ENCODE data around the gene ZBTB16. TPM values are rescaled to one million over a fixed set of nuclear protein-coding genes. Genes with fewer than 3 reads are reported as not detected.

ZBTB16 gene
- total and polyA plus RNA-seq, 2 of the 4 experiments (the other 2 are of a cell fraction) = not detected

GRCh38 chr11:114179234-114179941 is 119.9 kb downstream of the ZBTB16 start:
- Histone ChIP-seq H4K8ac (ENCODE audit: low read depth in 2 of 2, low read length in 2 of 2) (no peak overlapping the region), H2BK120ac (ENCODE audit: low read depth, low read length) (no peak overlapping the region), H2AFZ (replicated peaks; ENCODE audit: low read length, poor library complexity) (no peak overlapping the region), H3K4me2 (ENCODE audit: low read depth, low read length) (no peak overlapping the region; the same call in 1 of the 2 replicates), H3K9me1 (ENCODE audit: insufficient read depth, low read length) (no peaks in the 10 kb centered on the region; the same call in 1 of the 2 replicates), H3K27ac (ENCODE audit: insufficient read depth, low read length) (no peak overlapping the region), H3K18ac (ENCODE audit: low read depth, low read length) (no peak overlapping the region), H2BK5ac (ENCODE audit: low read depth, low read length, poor library complexity, severe bottlenecking) (no peak overlapping the region), H4K5ac (ENCODE audit: low read depth, low read length) (no peak overlapping the region), H3K23ac (ENCODE audit: low read depth, low read length) (no peak overlapping the region), H3K14ac (replicated peaks; ENCODE audit: low read depth, low read length) (no peak overlapping the region), H2BK15ac (ENCODE audit: low read depth, low read length) (no peak overlapping the region), H3K4ac (ENCODE audit: low read depth, low read length) (no peak overlapping the region), H2BK20ac (ENCODE audit: low read depth, low read length) (no peak overlapping the region), H3K27me3 (ENCODE audit: control insufficient read depth, insufficient read depth, low read length) (peaks cover 60% of the 10 kb centered on the region), H3K9ac (ENCODE audit: low read depth, low read length) (no peak overlapping the region), H4K91ac (ENCODE audit: insufficient read depth, low read depth, low read length) (no peak overlapping the region), H2AK9ac (replicated peaks; ENCODE audit: low read depth, low read length, poor library complexity) (no peak overlapping the region), H3K9me3 (ENCODE audit: control insufficient read depth, insufficient read depth, low read length) (no peaks in the 10 kb centered on the region), H3K4me3 (ENCODE audit: insufficient read depth, low read depth, low read length) (no peak overlapping the region), H4K20me1 (ENCODE audit: insufficient read depth, low read length) (no peaks in the 10 kb centered on the region), H3K79me1 (ENCODE audit: low read depth in 1 of 2, low read length in 2 of 2) (no peaks in the 10 kb centered on the region), H3K56ac (ENCODE audit: extremely low read depth, insufficient read depth, low read length) (no peak overlapping the region), H2AK5ac (ENCODE audit: low read depth, low read length) (no peak overlapping the region), H3K36me3 (ENCODE audit: control insufficient read depth, insufficient read depth, low read length) (no peaks in the 10 kb centered on the region), H3K4me1 (ENCODE audit: control insufficient read depth, insufficient read depth, low read length) (no peaks in the 10 kb centered on the region; the same call in 1 of the 2 replicates)
- ChIA-PET CTCF (no interaction called here), POLR2A (ENCODE audit: unreplicated experiment) (no interaction called here)
- TF ChIP-seq ELK1 (IDR thresholded peaks at IDR 0.05; ENCODE audit: borderline replicate concordance, low read depth, low read length) = no peak
- TF ChIP-seq BHLHE40 (IDR thresholded peaks at IDR 0.05; ENCODE audit: low read depth, low read length) = no peak
- no peak for TF ChIP-seq USF2 (IDR thresholded peaks at IDR 0.05; ENCODE audit: low read depth, low read length)
- no peak for TF ChIP-seq RCOR1 (IDR thresholded peaks at IDR 0.05; ENCODE audit: insufficient replicate concordance, low read length)
- TF ChIP-seq CTCF (conservative IDR thresholded peaks at IDR 0.05; ENCODE audit: low read depth, low read length) = no peak
- no peak for TF ChIP-seq RFX5 (IDR thresholded peaks at IDR 0.05; ENCODE audit: low read depth, low read length)
- TF ChIP-seq MXI1 (IDR thresholded peaks at IDR 0.05; ENCODE audit: borderline replicate concordance, low read depth, low read length) = no peak
- TF ChIP-seq POLR2A (IDR thresholded peaks at IDR 0.05; ENCODE audit: low read depth, low read length) = no peak
- no peak for TF ChIP-seq NFE2L2 (IDR thresholded peaks at IDR 0.05; ENCODE audit: low read depth, low read length)
- TF ChIP-seq CEBPB (IDR thresholded peaks at IDR 0.05; ENCODE audit: low read depth, low read length) = no peak
- no peak for TF ChIP-seq RAD21 (IDR thresholded peaks at IDR 0.05; ENCODE audit: low read length)
- TF ChIP-seq MAZ (IDR thresholded peaks at IDR 0.05; ENCODE audit: borderline replicate concordance, low read depth, low read length) = no peak
- no peak for TF ChIP-seq MAFK (IDR thresholded peaks at IDR 0.05; ENCODE audit: low read depth, low read length)
- TF ChIP-seq SMC3 (IDR thresholded peaks at IDR 0.05; ENCODE audit: low read depth, low read length) = no peak
- TF ChIP-seq FOS (IDR thresholded peaks at IDR 0.05; ENCODE audit: low read depth, low read length) = no peak
- in situ Hi-C loops (cut with MboI; ENCODE audit: low sequenced_read_pairs) (no loop called here), intact Hi-C loops (cut with micrococcal nuclease) (loop anchor here (5.0 kb wide), 1 partner anchor 142 kb away; no protein-coding TSS in a partner anchor), dilution Hi-C loops (cut with HindIII; ENCODE audit: low sequenced_read_pairs, unreplicated experiment) (no loop called here)
- no TSS peak for BruUV-seq (replicated peaks)
- WGBS, 2 experiments (ENCODE audit: extremely low coverage in 2 of 2, insufficient read length in 1 of 2) = no CpG with 5 or more reads among the region's 5 CpGs
- DNase-seq (no peak), ATAC-seq (ENCODE audit: low read depth) (no peak)

Data from IMR-90 (cell line).